HG02973 (cell line): ENCODE results near the gene TAOK3.
"Not testable (repeated sequence)": the region's sequence is repeated elsewhere in the genome, so short reads cannot be mapped to it uniquely, and the experiment has no call there.

Experiments
- ATAC-seq: cut with Tn5 transposase; IDR thresholded peaks from one replicate; pipeline ENCODE4 v1.9.1; 2021; ENCODE audit warnings: moderate library complexity; ENCODE audit not compliant: unreplicated experiment

The TAOK3 gene

DNA sequence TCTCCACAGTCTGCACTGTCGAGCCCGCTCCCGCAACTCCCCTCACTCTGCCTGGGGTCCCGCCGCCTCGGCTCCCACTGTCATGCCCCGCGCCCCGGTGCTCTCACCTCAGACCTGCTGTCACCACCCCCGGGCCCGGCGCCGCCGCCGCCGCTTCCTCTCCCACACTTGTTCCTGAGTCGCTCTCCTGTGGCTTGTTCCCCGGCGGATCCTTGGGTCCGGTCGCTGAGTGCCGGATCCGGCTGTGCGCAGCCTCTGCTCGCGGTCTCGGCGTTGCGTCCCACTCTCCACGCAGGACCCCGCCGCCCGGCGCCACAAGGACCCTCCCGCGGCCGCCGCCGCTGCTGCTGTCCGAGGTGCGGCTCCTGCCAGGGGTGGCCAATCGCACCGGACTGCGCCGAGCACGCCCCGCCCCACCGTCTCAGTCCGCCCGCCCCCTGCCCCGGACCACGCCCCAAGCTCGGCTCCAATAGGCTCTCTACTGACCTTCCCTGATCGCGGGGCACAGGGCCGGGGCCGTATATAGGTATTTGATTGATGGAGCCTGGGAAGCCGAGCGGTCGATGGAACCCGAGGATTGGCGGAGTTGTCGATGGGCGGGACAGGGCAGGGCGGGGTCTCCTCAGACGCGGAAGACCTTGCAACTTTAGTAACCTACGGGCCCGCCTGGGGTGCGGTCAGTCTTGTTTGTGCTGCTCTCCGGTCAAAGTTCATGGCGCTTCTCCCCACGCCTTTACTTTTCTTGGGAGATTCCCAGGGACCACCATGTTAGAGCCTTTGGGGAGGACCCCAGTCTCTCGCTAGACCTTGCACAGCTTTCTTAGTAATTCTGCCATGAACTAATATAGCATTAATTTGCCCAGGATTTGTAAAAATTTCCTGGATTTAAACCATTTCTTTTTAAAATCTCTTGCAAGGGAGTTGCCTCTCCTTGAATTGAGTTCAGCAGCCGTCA, at the start of gene TAOK3:
Gene TAOK3 (minus strand): TSS at position 367 of the 955 bp plus-strand sequence. CDS start 117,340 bp downstream, outside the sequence.
- peak; percentile 78 for ATAC-seq

DNA sequence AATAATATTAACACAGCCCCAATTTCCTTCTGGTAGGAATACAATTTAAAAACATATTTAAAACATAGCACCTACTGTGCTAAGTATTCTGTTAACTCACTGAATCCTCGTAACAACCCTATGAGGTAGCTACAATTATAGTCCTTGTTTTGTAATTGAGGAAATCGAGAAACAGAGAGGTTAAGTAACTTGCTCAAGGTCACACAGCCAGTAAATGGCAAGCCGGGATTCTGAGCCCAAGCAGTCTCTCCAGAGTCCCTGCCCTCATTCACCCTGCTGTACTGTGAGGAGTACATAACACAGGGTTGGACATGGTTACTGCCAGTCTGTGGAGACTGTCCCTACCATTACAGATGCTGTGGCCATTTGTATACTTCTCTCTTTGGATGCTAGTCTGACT, 48.0 kb upstream of the TAOK3 start:
- ATAC-seq, result no peak

GRCh38 chr12:118418385-118419057, 45.8 kb upstream of the TAOK3 start:
- no peak for ATAC-seq

- ATAC-seq, result no peak
Observed at GRCh38 chr12:118417942-118418341, 45.2 kb upstream of the TAOK3 start.

GRCh38 chr12:118409834-118410233, 37.1 kb upstream of the TAOK3 start:
- ATAC-seq, result no peak

DNA sequence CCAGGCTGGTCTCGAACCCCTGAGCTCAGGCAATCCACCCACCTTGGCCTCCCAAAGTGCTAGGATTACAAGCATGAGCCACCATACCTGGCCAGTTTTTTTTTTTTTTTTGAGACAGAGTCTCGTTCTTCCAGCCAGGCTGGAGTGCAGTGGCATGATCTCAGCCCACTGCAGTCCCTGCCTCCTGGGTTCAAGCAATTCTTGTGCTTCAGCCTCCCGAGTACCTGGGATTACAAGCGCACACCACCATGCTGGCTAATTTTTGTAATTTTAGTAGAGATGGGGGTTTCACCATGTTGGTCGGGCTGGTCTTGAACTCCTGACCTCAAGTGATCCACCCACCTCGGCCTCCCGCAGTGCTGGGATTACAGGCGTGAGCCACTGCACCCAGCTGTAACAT, 35.5 kb upstream of the TAOK3 start:
- ATAC-seq, result not testable (repeated sequence)

DNA sequence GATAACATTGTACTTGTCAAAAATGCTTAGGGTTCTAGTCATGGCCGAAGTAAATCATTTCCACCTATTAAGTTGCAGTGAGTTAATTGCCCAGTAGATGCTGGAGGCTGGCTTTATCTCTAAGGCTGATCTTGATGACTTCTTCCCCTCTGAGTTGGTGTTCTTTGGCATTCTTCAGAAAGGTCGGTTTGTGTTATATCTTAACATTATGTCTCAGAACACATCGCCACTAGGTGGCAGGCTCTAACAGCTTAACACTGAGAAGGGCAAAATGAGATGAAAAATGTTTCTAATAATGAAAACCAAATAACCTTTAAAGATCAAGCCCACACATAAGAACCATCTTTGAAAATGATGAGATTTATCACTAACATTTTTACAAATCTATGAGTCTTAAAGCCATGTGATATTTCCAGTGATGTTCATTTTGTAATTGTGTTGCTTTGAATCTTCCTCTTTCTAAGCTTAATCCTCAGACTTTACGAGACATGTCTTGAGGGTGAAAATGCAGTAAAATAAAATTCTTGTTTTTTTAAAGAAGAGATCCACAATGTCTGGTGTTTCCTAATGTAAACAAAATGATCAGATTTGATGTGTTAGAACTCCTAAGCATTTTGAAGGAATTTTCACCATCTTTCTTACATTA, 32.3 kb upstream of the TAOK3 start:
- no peak for ATAC-seq

GRCh38 chr12:118402251-118402650, 29.5 kb upstream of the TAOK3 start:
- no peak for ATAC-seq

DNA sequence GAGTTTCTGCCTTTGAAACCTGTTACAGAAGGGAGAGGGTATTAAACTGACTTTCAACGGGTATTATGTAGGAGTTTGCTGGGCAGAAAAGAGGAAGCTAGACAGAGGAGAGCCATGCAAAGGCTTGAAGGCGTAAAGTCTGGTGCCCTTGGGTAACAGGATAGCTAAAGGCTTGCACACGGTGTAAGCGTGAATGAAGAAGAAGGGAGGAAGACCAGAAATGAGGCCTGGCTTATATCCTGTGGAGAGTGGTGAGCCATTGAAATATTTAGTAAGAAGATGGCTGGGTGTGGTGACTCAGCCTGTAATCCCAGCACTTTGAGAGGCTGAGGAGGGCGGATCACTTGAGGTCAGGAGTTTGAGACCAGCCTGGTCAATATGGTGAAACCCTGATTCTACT, 26.2 kb upstream of the TAOK3 start:
- ATAC-seq, result no peak

GRCh38 chr12:118398524-118398923, 25.8 kb upstream of the TAOK3 start:
- ATAC-seq, result no peak

GRCh38 chr12:118397708-118398440, 25.2 kb upstream of the TAOK3 start:
- no peak for ATAC-seq

- no peak for ATAC-seq
Observed at GRCh38 chr12:118391836-118392235, 19.1 kb upstream of the TAOK3 start.

- no peak for ATAC-seq
Observed at GRCh38 chr12:118391424-118391823, 18.7 kb upstream of the TAOK3 start.

DNA sequence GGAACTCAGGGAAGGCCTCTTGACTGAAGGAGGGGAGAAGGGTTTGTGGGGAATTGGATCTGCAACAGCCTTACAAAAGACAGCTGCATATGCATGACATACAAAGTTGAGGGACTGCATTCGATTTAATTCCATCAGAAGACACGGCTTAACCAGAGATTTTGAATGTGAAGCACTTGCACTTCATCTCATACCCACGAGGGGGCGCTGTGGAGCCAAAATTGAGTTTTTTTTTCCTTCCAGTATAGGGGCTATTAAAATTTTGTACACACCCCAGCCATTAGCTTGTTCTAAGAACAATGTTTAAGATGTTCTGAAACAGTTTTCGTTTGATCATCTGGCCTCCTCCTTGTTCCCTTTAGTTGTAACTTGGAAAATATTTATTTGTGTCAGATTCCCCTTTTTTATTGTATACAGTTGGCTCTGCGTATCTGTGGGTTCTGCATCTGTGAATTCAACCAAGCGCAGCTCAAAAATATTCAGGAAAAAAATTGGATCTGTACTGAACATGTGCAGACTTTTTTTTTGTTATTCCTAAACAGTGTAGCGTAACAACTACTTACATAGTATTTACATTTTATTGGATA, 5.3 kb upstream of the TAOK3 start:
- ATAC-seq, result no peak

GRCh38 chr12:118377021-118377883, 4.5 kb upstream of the TAOK3 start:
- ATAC-seq, result no peak

GRCh38 chr12:118376089-118377020, 3.6 kb upstream of the TAOK3 start, which contains the start of gene SUDS3:
SUDS3 (plus strand) TSS chr12:118376555; CDS start chr12:118376692, 137 bp downstream.
- peak; percentile 24 for ATAC-seq

- ATAC-seq, result no peak
Observed at GRCh38 chr12:118375348-118375747, 2.6 kb upstream of the TAOK3 start.

DNA sequence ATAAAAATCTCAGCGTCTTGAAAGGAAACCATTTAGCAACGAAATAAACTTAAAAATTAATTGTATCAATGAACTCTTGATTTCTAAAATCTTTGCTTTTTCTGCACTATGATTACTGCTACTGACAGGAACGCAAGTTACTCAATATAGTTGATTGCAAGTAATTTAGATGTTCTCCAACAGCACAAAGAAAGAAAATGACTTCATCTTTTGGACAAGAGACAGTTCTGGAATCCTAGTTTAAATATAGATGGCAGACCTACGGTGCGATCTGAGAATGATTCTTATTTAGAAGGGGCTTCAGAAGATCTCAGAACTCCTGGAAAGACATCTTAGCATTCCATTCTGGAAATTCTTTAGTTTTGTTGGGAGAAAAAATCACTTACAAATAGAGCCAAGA, 2.2 kb upstream of the TAOK3 start:
- ATAC-seq, result no peak
